Endothelial cell of umbilical vein (primary cell): ENCODE data around the gene CHST15. TPM values are rescaled to one million over a fixed set of nuclear protein-coding genes. Genes with fewer than 3 reads are reported as not detected.

Experiments used
- BruUV-seq: library from RNA; stranded (reverse); fragments of 400-500 nt; replicated peaks from 2 replicates; lab custom pipeline; 2021; lab: Mats Ljungman, UMichigan
- CTCF ChIA-PET: fragments of 300-600, 350-600 bp; sonication (Branson Sonifier 250); formaldehyde crosslinking; loops from one replicate; lab custom pipeline; 2021; ENCODE audit warnings: antibody characterized with exemption, inconsistent platforms; lab: Charles Lee
- POLR2A ChIA-PET: fragments of 300-600, 350-600 bp; sonication (Branson Sonifier 250); formaldehyde crosslinking; loops from one replicate; lab custom pipeline; 2021; ENCODE audit warnings: antibody characterized with exemption, inconsistent platforms; lab: Charles Lee
- DNase-seq: peaks from one replicate; pipeline ENCODE4 v3.0.0-alpha.2; 2011; ENCODE audit warnings: low read depth, low spot score
- FAIRE-seq: peaks from 2 replicates; lab custom pipeline; 2011; peaks lifted over from hg19 to GRCh38; lab: Jason Lieb, UNC
- H2AFZ ChIP-seq: 2 replicates; pipeline ENCODE4 v1.6.0; 2012; ENCODE audit warnings: low read depth, low read length, control low read depth, inconsistent platforms
- H3K27ac ChIP-seq: 2 replicates; pipeline ENCODE4 v1.5.1; 2011; ENCODE audit warnings: low read depth, mild to moderate bottlenecking, control low read depth, low read length, moderate library complexity; ENCODE audit not compliant: insufficient read depth
- H3K27me3 ChIP-seq, 2 experiments: 2 replicates each; pipeline versions ENCODE4 v1.6.0 to v1.6.1; 2011; ENCODE audit warnings: low read length in 2 of 2, mixed read lengths in 1 of 2; ENCODE audit not compliant: control insufficient read depth in 2 of 2, insufficient read depth in 2 of 2
- H3K36me3 ChIP-seq, 2 experiments: 2 replicates in 1 of 2; 3 replicates in 1 of 2; pipeline ENCODE4 v1.5.1; 2011; ENCODE audit warnings: low read length in 2 of 2, mild to moderate bottlenecking in 1 of 2, moderate library complexity in 1 of 2; ENCODE audit not compliant: control insufficient read depth in 2 of 2, insufficient read depth in 2 of 2; ENCODE audit errors: extremely low read depth in 1 of 2
- H3K4me1 ChIP-seq: 3 replicates; pipeline ENCODE4 v1.5.1; 2011; ENCODE audit warnings: mild to moderate bottlenecking, low read length; ENCODE audit not compliant: control insufficient read depth, insufficient read depth; ENCODE audit errors: extremely low read depth
- H3K4me2 ChIP-seq: 2 replicates; pipeline ENCODE4 v1.6.1; 2011; ENCODE audit warnings: low read length, control low read depth, mixed read lengths; ENCODE audit not compliant: insufficient read depth
- H3K4me3 ChIP-seq, 3 experiments: fragments of 200-600 bp in 1 of 3; sonication (generic), shearing (Covaris generic) in 1 of 3; replicated peaks in 1 of 3; 2 replicates each; pipeline ENCODE4 v1.5.1; 2011 to 2016; ENCODE audit warnings: control low read depth in 3 of 3, low read length in 3 of 3, mild to moderate bottlenecking in 2 of 3, inconsistent platforms in 1 of 3, low read depth in 1 of 3, moderate library complexity in 1 of 3; ENCODE audit not compliant: insufficient read depth in 1 of 3
- H3K79me2 ChIP-seq: 2 replicates; pipeline ENCODE4 v1.6.0; 2012; ENCODE audit warnings: low read length, inconsistent platforms; ENCODE audit not compliant: control insufficient read depth, insufficient read depth
- H3K9ac ChIP-seq: replicated peaks from 2 replicates; pipeline ENCODE3; 2011; ENCODE audit warnings: low read length, control low read depth; ENCODE audit not compliant: insufficient read depth; ENCODE audit errors: extremely low read depth
- H3K9me1 ChIP-seq: replicated peaks from 3 replicates; pipeline ENCODE4 v1.6.0; 2011; ENCODE audit warnings: mild to moderate bottlenecking, low read length; ENCODE audit not compliant: control insufficient read depth, insufficient read depth; ENCODE audit errors: extremely low read depth
- H3K9me3 ChIP-seq: replicated peaks from 2 replicates; pipeline ENCODE4 v1.5.1; 2012; ENCODE audit warnings: low read length, inconsistent platforms; ENCODE audit not compliant: control insufficient read depth, insufficient read depth
- H4K20me1 ChIP-seq: replicated peaks from 2 replicates; pipeline ENCODE3; 2011; ENCODE audit warnings: mild to moderate bottlenecking, low read length; ENCODE audit not compliant: control insufficient read depth, insufficient read depth; ENCODE audit errors: extremely low read depth
- EZH2 ChIP-seq: IDR thresholded peaks from 2 replicates; pipeline ENCODE4 v1.6.1; 2012; ENCODE audit warnings: borderline replicate concordance, low read depth, mild to moderate bottlenecking, moderate library complexity, low read length, inconsistent platforms; ENCODE audit not compliant: severe bottlenecking
- FOS ChIP-seq: IDR thresholded peaks from 2 replicates; pipeline ENCODE4 v1.6.1; 2011; ENCODE audit warnings: mild to moderate bottlenecking, low read length, moderate library complexity, borderline replicate concordance; ENCODE audit not compliant: insufficient read depth
- GATA2 ChIP-seq: IDR thresholded peaks from 2 replicates; pipeline ENCODE4 v1.7.0; 2011; ENCODE audit warnings: low read depth, mild to moderate bottlenecking, moderate library complexity, mixed read lengths, low read length; ENCODE audit not compliant: insufficient read length, insufficient read depth
- JUN ChIP-seq: IDR thresholded peaks from 2 replicates; pipeline ENCODE4 v1.6.1; 2011; ENCODE audit warnings: borderline replicate concordance, low read depth; ENCODE audit not compliant: insufficient read length, insufficient read depth
- MYC ChIP-seq: IDR thresholded peaks from one replicate; pipeline ENCODE4 v1.6.1; 2011; ENCODE audit warnings: mild to moderate bottlenecking, low read depth, low read length
- POLR2A ChIP-seq: IDR thresholded peaks from 2 replicates; pipeline ENCODE4 v1.6.1; 2012; ENCODE audit warnings: low read depth, mild to moderate bottlenecking, control low read depth, low read length
- POLR2AphosphoS5 ChIP-seq: IDR thresholded peaks from 2 replicates; pipeline ENCODE4 v1.6.1; 2012; ENCODE audit warnings: low read depth, mild to moderate bottlenecking, control low read depth, low read length, moderate library complexity; ENCODE audit not compliant: insufficient read depth
- dilution Hi-C: fragments of 300-500 bp; cut with MboI; formaldehyde crosslinking; loops from one replicate; pipeline ENCODE4 v1.15.0; 2019; ENCODE audit warnings: low sequenced_read_pairs; ENCODE audit not compliant: extremely low pct_ligation_motif_present
- intact Hi-C: fragments of 100-400 bp; cut with micrococcal nuclease; formaldehyde crosslinking; loops from one replicate; pipeline ENCODE4 v1.10.0; 2022
- polyA plus RNA-seq, 4 experiments: library from polyadenylated mRNA; depleted of rRNA in 3 of 4; stranded (reverse) in 3 of 4; unstranded in 1 of 4; fragments of >200 nt; gene quantifications; 2 replicates each; pipeline versions ENCODE4 v1.2.1 to v1.2.3, GENCODE V29; 2011 to 2012; ENCODE audit warnings: missing spikeins in 1 of 4
- total RNA-seq: library from RNA; stranded (reverse); gene quantifications from 2 replicates; pipeline ENCODE4 v1.2.3, GENCODE V29; 2021
- TF ChIP-seq, protein P1 (sequence below): IDR thresholded peaks from 2 replicates; pipeline ENCODE4 v1.6.1; 2011; ENCODE audit not compliant: insufficient read depth, insufficient read length
- TF ChIP-seq, protein P2 (sequence below), 2 donors: IDR thresholded peaks; 1 replicate in 1 of 2; 2 replicates in 1 of 2; pipeline ENCODE4 v1.5.1; 2011; ENCODE audit warnings: low read length in 2 of 2, mild to moderate bottlenecking in 2 of 2, moderate library complexity in 2 of 2, control low read depth in 1 of 2, inconsistent platforms in 1 of 2, low read depth in 1 of 2; ENCODE audit not compliant: insufficient read depth in 1 of 2; ENCODE audit errors: extremely low read depth in 1 of 2

The CHST15 gene
- total and polyA plus RNA-seq, 2 donors (not counting 3 experiments of a cell fraction or from before 2014, with no cell fraction given), result 23.1 to 29.2 TPM

DNA sequence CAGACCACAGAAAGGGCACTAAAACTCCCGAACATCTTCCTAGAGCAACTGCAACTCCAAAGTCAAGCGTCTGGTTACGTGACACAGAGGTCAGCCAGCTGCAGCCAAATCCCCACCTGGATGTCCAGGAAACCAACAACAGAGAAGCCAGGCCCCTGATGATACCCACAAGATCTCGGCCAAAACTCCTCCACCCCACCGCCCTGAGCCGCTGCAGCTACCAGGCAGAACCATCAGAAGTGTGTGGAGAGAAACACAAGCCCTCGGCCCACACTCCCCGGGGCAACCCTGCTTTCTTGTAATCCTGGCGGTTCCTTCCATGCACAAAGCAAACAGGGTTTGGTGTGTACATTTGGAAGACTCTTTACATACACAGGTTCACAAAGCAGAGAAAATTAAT is 8.7 kb downstream of the CHST15 start:
- dilution Hi-C loops (no loop called here), intact Hi-C loops (no loop called here)
- Histone ChIP-seq H3K9me3 (no peaks in the 10 kb centered on the region), H3K4me3 (no peak overlapping the region), H3K9me1 (no peaks in the 10 kb centered on the region), H3K79me2 (no peaks in the 10 kb centered on the region), H3K4me1 (no peaks in the 10 kb centered on the region), H3K9ac (no peak overlapping the region), H3K27me3 (no peaks in the 10 kb centered on the region), H3K36me3 (no peaks in the 10 kb centered on the region), H3K27ac (no peak overlapping the region), H4K20me1 (no peaks in the 10 kb centered on the region), H2AFZ (no peak overlapping the region), H3K4me2 (no peak overlapping the region)
- BruUV-seq, result no TSS peak
- no peak for TF ChIP-seq POLR2A
- TF ChIP-seq MYC, result no peak
- no peak for TF ChIP-seq GATA2
- POLR2A ChIA-PET, result no interaction called here
- CTCF ChIA-PET, result no interaction called here
- FAIRE-seq (no peak), DNase-seq (no peak)

DNA sequence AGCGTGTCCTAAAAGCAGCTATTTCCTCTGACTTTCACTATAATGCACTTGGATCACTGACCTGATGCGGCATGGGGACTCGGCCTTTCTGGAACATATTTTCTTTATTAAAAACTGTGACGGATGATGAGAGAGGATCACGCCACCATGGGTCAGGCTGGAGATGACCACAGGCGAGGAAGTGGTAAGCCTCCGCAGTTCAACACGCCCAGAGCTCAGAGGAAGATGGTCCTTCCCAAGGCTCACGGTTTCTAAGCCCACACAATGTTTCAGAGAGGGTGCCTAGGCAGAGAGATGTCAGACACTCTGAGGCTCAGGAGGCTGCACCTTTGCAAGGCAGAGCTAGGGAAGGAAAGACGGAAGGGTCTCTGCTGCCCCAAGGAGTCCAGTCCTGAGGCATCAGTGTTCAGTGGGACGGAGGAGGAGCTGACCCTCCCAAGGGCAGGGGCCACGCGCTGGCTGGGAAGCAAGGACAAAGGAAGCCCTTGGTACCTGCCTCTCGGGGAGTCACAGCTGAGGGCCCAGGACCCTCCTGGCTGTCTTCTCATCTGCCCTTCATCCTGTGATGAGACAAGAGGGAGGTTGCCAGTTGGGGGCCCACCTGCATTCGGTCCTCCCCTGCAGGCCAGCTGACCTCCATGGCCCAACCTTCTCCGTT is 9.5 kb downstream of the CHST15 start:
- Histone ChIP-seq H3K9me1 (no peaks in the 10 kb centered on the region), H3K79me2 (no peaks in the 10 kb centered on the region), H3K9ac (no peak overlapping the region), H3K36me3 (no peaks in the 10 kb centered on the region), H4K20me1 (no peaks in the 10 kb centered on the region), H3K4me1 (no peaks in the 10 kb centered on the region), H2AFZ (no peak overlapping the region), H3K27ac (no peak overlapping the region), H3K4me3 (no peak overlapping the region), H3K9me3 (no peaks in the 10 kb centered on the region), H3K27me3 (no peaks in the 10 kb centered on the region), H3K4me2 (no peak overlapping the region)
- no peak for FAIRE-seq
- dilution Hi-C loops (no loop called here), intact Hi-C loops (no loop called here)
- ChIA-PET POLR2A (no interaction called here), CTCF (interaction anchor here (1.1 kb wide), 1 partner anchor 13 kb away, joined by 4 read pairs; no protein-coding TSS in a partner anchor)
- no peak for TF ChIP-seq MYC
- TF ChIP-seq, protein P1, sequence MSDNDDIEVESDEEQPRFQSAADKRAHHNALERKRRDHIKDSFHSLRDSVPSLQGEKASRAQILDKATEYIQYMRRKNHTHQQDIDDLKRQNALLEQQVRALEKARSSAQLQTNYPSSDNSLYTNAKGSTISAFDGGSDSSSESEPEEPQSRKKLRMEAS, result no peak
- no peak for TF ChIP-seq POLR2AphosphoS5
- TF ChIP-seq, protein P2, sequence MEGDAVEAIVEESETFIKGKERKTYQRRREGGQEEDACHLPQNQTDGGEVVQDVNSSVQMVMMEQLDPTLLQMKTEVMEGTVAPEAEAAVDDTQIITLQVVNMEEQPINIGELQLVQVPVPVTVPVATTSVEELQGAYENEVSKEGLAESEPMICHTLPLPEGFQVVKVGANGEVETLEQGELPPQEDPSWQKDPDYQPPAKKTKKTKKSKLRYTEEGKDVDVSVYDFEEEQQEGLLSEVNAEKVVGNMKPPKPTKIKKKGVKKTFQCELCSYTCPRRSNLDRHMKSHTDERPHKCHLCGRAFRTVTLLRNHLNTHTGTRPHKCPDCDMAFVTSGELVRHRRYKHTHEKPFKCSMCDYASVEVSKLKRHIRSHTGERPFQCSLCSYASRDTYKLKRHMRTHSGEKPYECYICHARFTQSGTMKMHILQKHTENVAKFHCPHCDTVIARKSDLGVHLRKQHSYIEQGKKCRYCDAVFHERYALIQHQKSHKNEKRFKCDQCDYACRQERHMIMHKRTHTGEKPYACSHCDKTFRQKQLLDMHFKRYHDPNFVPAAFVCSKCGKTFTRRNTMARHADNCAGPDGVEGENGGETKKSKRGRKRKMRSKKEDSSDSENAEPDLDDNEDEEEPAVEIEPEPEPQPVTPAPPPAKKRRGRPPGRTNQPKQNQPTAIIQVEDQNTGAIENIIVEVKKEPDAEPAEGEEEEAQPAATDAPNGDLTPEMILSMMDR (IDR thresholded peaks at IDR 0.05; ENCODE audit: extremely low read depth in 1 of 2, insufficient read depth in 1 of 2, low read depth in 1 of 2, low read length in 2 of 2), result no peak
- TF ChIP-seq FOS, result no peak
- no peak for TF ChIP-seq POLR2A
- no peak for TF ChIP-seq GATA2
- no peak for TF ChIP-seq JUN
- no peak for TF ChIP-seq EZH2
- DNase-seq, result no peak
- BruUV-seq, result no TSS peak
